OCI-LY3 (cell line): ENCODE results near the gene ATG3.

Source experiments
- EZH2phosphoT487 ChIP-seq: fragments of 200-600 bp; shearing (Covaris generic); IDR thresholded peaks from 2 replicates; pipeline ENCODE4 v1.6.1; 2018; ENCODE audit warnings: antibody characterized with exemption, mixed run types, low read depth
- TF ChIP-seq, protein P1 (sequence below): fragments of 200-600, 300-600 bp; sonication (generic); IDR thresholded peaks from 2 replicates; pipeline ENCODE4 v1.5.1; 2014; ENCODE audit warnings: antibody characterized with exemption, low read length, low read depth

- TF ChIP-seq, protein P1, sequence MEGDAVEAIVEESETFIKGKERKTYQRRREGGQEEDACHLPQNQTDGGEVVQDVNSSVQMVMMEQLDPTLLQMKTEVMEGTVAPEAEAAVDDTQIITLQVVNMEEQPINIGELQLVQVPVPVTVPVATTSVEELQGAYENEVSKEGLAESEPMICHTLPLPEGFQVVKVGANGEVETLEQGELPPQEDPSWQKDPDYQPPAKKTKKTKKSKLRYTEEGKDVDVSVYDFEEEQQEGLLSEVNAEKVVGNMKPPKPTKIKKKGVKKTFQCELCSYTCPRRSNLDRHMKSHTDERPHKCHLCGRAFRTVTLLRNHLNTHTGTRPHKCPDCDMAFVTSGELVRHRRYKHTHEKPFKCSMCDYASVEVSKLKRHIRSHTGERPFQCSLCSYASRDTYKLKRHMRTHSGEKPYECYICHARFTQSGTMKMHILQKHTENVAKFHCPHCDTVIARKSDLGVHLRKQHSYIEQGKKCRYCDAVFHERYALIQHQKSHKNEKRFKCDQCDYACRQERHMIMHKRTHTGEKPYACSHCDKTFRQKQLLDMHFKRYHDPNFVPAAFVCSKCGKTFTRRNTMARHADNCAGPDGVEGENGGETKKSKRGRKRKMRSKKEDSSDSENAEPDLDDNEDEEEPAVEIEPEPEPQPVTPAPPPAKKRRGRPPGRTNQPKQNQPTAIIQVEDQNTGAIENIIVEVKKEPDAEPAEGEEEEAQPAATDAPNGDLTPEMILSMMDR = no peak
- TF ChIP-seq EZH2phosphoT487 = no peak
Measured at GRCh38 chr3:112583105-112583504, 21.3 kb upstream of the ATG3 start.
